GM21526 (cell line): ENCODE measurements around the gene GGACT.

Experiments used
- ATAC-seq: cut with Tn5 transposase; IDR thresholded peaks from one replicate; pipeline ENCODE4 v1.9.1; 2021; ENCODE audit warnings: moderate library complexity; ENCODE audit not compliant: unreplicated experiment, low FRiP score

The GGACT gene

DNA sequence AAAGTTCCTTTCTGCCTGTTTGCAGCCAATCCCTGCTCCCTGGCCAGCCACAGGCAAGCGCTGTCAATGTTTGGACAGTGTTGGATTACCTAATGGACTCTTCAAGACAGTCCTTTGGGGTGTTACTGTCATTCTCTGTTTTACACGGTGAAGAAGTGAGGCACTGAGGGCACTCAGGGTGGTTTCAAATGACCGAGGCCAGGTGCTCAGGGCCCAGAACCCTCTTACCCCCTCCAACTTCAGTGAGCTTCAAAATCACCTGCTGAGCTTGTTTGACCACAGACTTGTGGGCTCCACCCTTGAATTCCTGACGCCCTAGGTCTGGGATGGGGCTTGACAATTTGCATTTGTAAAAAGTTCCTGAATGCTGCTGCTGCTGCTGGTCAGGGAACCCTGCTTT lies 97.9 kb downstream of the GGACT start:
- ATAC-seq, result no peak

DNA sequence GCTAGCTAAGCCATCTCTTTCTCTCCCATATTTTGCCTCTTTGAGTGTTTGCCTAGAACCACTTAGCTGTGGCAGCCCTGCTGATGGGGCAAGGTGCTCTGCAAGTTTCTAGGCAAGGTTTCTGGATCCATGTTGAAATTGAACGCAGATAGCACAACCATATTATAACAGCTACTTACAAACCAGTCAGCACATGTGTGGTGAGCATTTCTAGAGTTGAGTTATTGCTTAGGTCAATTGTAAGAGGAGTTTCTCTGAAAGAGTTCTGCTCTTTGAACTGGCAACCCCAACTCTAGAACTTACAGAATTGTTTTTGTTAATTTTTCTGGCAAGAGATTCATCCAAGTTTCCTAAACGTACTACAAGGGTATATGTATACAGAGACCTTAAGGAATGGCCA lies 103.3 kb downstream of the GGACT start:
- no peak for ATAC-seq

DNA sequence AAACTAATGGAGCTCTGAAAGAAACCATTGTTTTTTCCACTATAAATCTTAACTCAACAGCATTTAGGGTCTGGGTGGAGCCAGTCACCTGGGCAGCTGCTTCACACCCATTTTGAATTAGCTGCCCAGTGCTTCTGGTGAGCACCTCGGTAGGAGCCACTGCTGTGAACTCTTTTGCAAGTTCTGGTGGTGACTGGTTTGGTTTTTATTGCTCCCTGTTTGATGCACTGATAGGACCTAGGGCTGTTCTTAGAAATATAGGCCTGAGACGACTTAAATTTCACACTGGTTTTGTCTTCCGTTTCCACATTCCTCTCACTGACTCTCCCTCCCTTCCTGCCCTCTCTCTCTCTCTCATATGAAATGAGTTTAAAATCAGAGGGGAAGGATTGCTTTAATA lies 103.9 kb downstream of the GGACT start:
- no peak for ATAC-seq

DNA sequence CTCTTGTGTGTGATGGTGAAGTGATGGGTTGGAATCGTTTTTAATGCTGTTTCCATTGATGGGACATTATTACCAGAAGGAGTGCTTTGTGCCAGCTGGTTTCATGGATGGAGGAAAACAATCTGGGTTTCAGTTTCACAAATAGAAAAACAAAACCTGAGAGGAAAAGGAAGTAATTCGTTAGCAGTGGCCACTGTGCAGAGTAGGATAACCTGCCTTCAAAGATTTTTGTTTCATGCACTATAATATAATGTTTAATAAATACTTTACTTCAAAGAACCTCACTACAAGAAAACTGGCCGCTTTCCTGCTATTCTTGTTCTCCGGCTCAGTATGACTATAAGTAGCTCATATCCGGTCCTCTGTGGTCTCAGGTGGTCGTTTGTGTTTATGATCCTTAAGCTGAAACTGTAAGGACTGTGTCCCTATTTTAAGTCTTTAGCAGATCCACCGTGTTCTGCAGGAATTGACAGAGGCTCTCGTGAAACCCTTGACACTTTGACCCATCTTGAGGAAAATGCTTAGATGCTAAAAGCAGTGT lies 104.7 kb downstream of the GGACT start:
- no peak for ATAC-seq

DNA sequence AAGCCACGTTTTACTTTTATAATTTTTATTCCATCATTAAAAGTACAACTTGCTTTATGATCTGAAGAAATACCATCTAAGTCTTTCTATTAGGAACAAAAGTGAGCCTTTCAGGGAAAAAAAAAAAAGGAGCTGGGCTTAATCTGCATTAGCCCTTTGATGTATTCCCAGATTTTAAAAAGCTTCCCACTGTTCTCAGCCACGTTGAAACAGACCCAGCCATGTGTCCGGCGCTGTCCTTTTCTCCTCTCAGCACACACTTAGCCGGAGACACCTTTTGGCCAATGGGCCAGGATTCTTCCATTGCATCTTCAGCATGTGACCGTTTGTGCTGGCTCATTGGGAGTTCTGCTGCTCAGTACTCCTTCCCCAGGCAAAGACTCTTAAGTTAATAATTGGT lies 105.5 kb downstream of the GGACT start:
- ATAC-seq, result no peak

DNA sequence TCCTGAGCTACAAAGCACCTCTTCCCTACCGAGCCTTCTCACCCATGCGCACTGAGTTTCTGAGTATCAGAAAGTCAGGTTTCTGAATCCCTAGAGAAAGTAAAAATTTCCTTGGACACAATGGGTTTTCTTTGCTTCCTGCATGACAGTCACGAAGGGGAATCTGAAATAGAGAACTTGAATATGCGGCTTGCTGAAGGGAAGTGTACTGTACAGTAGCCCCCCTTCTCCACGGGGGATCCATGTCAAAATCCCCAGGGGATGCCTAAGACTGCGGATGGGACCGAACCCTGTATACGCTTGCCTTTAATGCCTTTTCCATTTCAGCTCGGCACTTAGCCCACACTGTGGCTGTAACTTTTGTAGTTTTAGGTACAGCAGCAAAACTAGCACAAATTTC lies 107.9 kb downstream of the GGACT start:
- ATAC-seq, result no peak
